K562 (cell line): Measurements from ENCODE around the gene PRRG4. TPM values are rescaled to one million over a fixed set of nuclear protein-coding genes. Genes with fewer than 3 reads are reported as not detected.
A peak's percentile ranks its signal among the peaks of the same experiment; 100 is the strongest.

Source experiments
- ATAC-seq: fragments of 200-7000 bp; cut with Tn5 transposase; 3 replicates; pipeline ENCODE4 v1.9.1; 2020; ENCODE audit warnings: moderate library complexity
- BruUV-seq: library from RNA; stranded (reverse); fragments of 400-500 nt; replicated peaks from 2 replicates; lab custom pipeline; 2021; lab: Mats Ljungman, UMichigan
- CTCF ChIA-PET: fragments of 300-600 bp; formaldehyde crosslinking; extraction: SDS; loops from one replicate; lab custom pipeline; 2021; ENCODE audit warnings: low intra/inter-chr PET ratio; lab: Yijun Ruan, JAX
- POLR2A ChIA-PET: fragments of 300-600, 350-650 bp; sonication (Branson Sonifier 250); formaldehyde crosslinking; extraction: SDS; loops from one replicate; lab custom pipeline; 2021; ENCODE audit warnings: antibody characterized with exemption, inconsistent platforms; lab: Yijun Ruan, JAX
- DNase-seq, 4 experiments: peaks; one replicate each; pipeline versions ENCODE4 v3.0.0 to v3.0.0-alpha.2; 2011 to 2018; ENCODE audit warnings: low spot score in 3 of 4, mixed read lengths in 3 of 4; ENCODE audit errors: extremely low read depth in 1 of 4
- FAIRE-seq: peaks from 2 replicates; lab custom pipeline; 2011; peaks lifted over from hg19 to GRCh38; lab: Jason Lieb, UNC
- H2AFZ ChIP-seq: 2 replicates; pipeline ENCODE4 v1.6.0; 2011; ENCODE audit warnings: low read depth, low read length, control low read depth, inconsistent platforms
- H3K27ac ChIP-seq: fragments of 200-600 bp; 3 replicates; pipeline ENCODE4 v1.8.0; 2011; ENCODE audit warnings: low read depth, mild to moderate bottlenecking, control low read depth, inconsistent platforms, low read length, moderate library complexity, mixed read lengths; ENCODE audit errors: extremely low read depth
- H3K27me3 ChIP-seq, 2 experiments: fragments of 300-600 bp in 1 of 2; 2 replicates in 1 of 2; 3 replicates in 1 of 2; pipeline versions ENCODE4 v1.6.0 to v1.8.0; 2011; ENCODE audit warnings: inconsistent platforms in 2 of 2, low read length in 2 of 2, mild to moderate bottlenecking in 1 of 2, mixed read lengths in 1 of 2, moderate library complexity in 1 of 2; ENCODE audit not compliant: control insufficient read depth in 2 of 2, insufficient read depth in 2 of 2
- H3K36me3 ChIP-seq: fragments of 300-600 bp; 3 replicates; pipeline ENCODE4 v1.8.0; 2011; ENCODE audit warnings: mild to moderate bottlenecking, low read length, inconsistent platforms; ENCODE audit not compliant: control insufficient read depth, insufficient read depth
- H3K4me1 ChIP-seq, 2 experiments: fragments of 200-600 bp in 1 of 2; replicated peaks in 1 of 2; 2 replicates in 1 of 2; 3 replicates in 1 of 2; pipeline versions ENCODE4 v1.5.1 to v1.8.0; 2011; ENCODE audit warnings: inconsistent platforms in 2 of 2, low read length in 2 of 2, mild to moderate bottlenecking in 1 of 2, mixed read lengths in 1 of 2, moderate library complexity in 1 of 2; ENCODE audit not compliant: control insufficient read depth in 2 of 2, insufficient read depth in 2 of 2
- H3K4me2 ChIP-seq: 2 replicates; pipeline ENCODE4 v1.6.1; 2011; ENCODE audit warnings: low read length, control low read depth, inconsistent platforms, mixed read lengths; ENCODE audit not compliant: insufficient read depth
- H3K4me3 ChIP-seq: fragments of 200-600 bp; sonication (generic), shearing (Covaris generic); 2 replicates; pipeline ENCODE4 v1.5.1; 2016; ENCODE audit warnings: control low read depth, inconsistent platforms
- H3K79me2 ChIP-seq: fragments of 200-600 bp; 3 replicates; pipeline ENCODE4 v1.8.0; 2011; ENCODE audit warnings: low read length, inconsistent platforms; ENCODE audit not compliant: control insufficient read depth, insufficient read depth
- H3K9ac ChIP-seq, 2 experiments: 2 replicates each; pipeline versions ENCODE4 v1.6.0 to v1.6.1; 2011; ENCODE audit warnings: low read depth in 2 of 2, low read length in 2 of 2, control low read depth in 1 of 2, inconsistent platforms in 1 of 2, mild to moderate bottlenecking in 1 of 2, mixed read lengths in 1 of 2; ENCODE audit not compliant: insufficient read depth in 1 of 2
- H3K9me1 ChIP-seq: one replicate; pipeline ENCODE4 v1.6.0; 2011; ENCODE audit warnings: inconsistent platforms, mild to moderate bottlenecking, low read length, moderate library complexity; ENCODE audit not compliant: control insufficient read depth, insufficient read depth
- H3K9me3 ChIP-seq: replicated peaks from 2 replicates; pipeline ENCODE4 v1.5.1; 2011; ENCODE audit warnings: low read depth, low read length, inconsistent platforms; ENCODE audit not compliant: control insufficient read depth, insufficient read depth
- H4K20me1 ChIP-seq: replicated peaks from 2 replicates; pipeline ENCODE4 v1.6.1; 2011; ENCODE audit warnings: low read length, inconsistent platforms, mixed read lengths; ENCODE audit not compliant: control insufficient read depth, insufficient read depth
- BDP1 ChIP-seq: IDR thresholded peaks from 3 replicates; pipeline ENCODE4 v1.6.1; 2011; ENCODE audit not compliant: insufficient read length, insufficient read depth
- CHD4 ChIP-seq: fragments of 200-600 bp; sonication (generic); IDR thresholded peaks from 3 replicates; pipeline ENCODE4 v1.6.1; 2012; ENCODE audit warnings: low read depth, mild to moderate bottlenecking, mixed read lengths, low read length, inconsistent platforms; ENCODE audit not compliant: insufficient read depth, insufficient replicate concordance, poor library complexity, severe bottlenecking
- HES1 ChIP-seq: fragments of 450-650 bp; IDR thresholded peaks from 2 replicates; pipeline ENCODE4 v1.6.1; 2016; ENCODE audit warnings: low read depth, mild to moderate bottlenecking, moderate library complexity
- HNRNPL ChIP-seq: fragments of 200-400 bp; formaldehyde crosslinking; IDR thresholded peaks from 2 replicates; pipeline ENCODE4 v1.6.1; 2017; ENCODE audit warnings: low read depth, mild to moderate bottlenecking, low read length
- HNRNPUL1 ChIP-seq: fragments of 200-400 bp; formaldehyde crosslinking; IDR thresholded peaks from 2 replicates; pipeline ENCODE4 v1.6.1; 2017; ENCODE audit warnings: low read length
- IRF9 ChIP-seq: fragments of 450-650 bp; IDR thresholded peaks from 2 replicates; pipeline ENCODE4 v1.6.1; 2016; ENCODE audit warnings: missing biosample characterization, missing genetic modification characterization
- RAD51 ChIP-seq: fragments of 450-650 bp; IDR thresholded peaks from 2 replicates; pipeline ENCODE4 v1.7.1; 2016; ENCODE audit warnings: low read depth, mild to moderate bottlenecking, borderline replicate concordance
- REST ChIP-seq, 2 experiments: fragments of 450-650 bp; formaldehyde crosslinking in 1 of 2; IDR thresholded peaks; 2 replicates each; pipeline versions ENCODE4 v1.4.0 to v1.6.1; 2014 to 2020; ENCODE audit warnings: mild to moderate bottlenecking in 2 of 2, borderline replicate concordance in 1 of 2, low read depth in 1 of 2
- ZNF253 ChIP-seq: fragments of 250-450 bp; sonication (Bioruptor Pico); conservative IDR thresholded peaks from 2 replicates; pipeline ENCODE4 v1.6.1; 2021; ENCODE audit warnings: mild to moderate bottlenecking
- ZNF395 ChIP-seq: fragments of 200-800 bp; sonication (Bioruptor generic); IDR thresholded peaks from 2 replicates; pipeline ENCODE4 v1.6.1; 2017; ENCODE audit warnings: missing genetic modification characterization, missing compliant biosample characterization
- WGBS: fragments of 100-300 bp; shearing (Covaris generic); methylation state at CpG from one replicate; pipeline ENCODE4 v1.1.6; 2016; ENCODE audit warnings: low coverage, mixed read lengths; ENCODE audit not compliant: insufficient coverage; ENCODE audit errors: missing lambda C conversion rate; 5-methylcytosine and 5-hydroxymethylcytosine counted together
- in situ Hi-C: fragments of 300-500 bp; cut with MboI; formaldehyde crosslinking; loops from 4 replicates; pipeline ENCODE4 v1.15.0; 2018; ENCODE audit warnings: inconsistent platforms, mixed read lengths
- intact Hi-C: fragments of 100-400 bp; cut with micrococcal nuclease; formaldehyde crosslinking; loops from 2 replicates; pipeline ENCODE4 v1.14.2; 2022
- polyA plus RNA-seq, 8 experiments: library from polyadenylated mRNA; depleted of rRNA in 4 of 8; stranded (reverse) in 5 of 8; unstranded in 3 of 8; fragments of >200 nt; fragmentation: Nextera tagmentation in 2 of 8; fragmentation: Illumina TruSeq in 1 of 8; extraction: Ambion mirVana in 2 of 8; extraction: Trizol in 1 of 8; gene quantifications; 2 replicates each; pipeline versions ENCODE4 v1.2.1 to v1.2.3, GENCODE V29; 2011 to 2014; ENCODE audit warnings: inconsistent platforms in 1 of 8, missing spikeins in 1 of 8
- total RNA-seq, 7 experiments: library from RNA; depleted of rRNA in 6 of 7; stranded (reverse); fragments of >200 nt in 6 of 7; fragmentation: Illumina TruSeq in 2 of 7; extraction: Trizol in 2 of 7; gene quantifications; 2 replicates each; pipeline versions ENCODE4 v1.2.1 to v1.2.3, GENCODE V29; 2011 to 2021; ENCODE audit warnings: low replicate concordance in 1 of 7

Gene PRRG4
- total and polyA plus RNA-seq, 9 of the 15 experiments (the other 6 are each of a cell fraction or from before 2014, with no cell fraction given), result not detected

GRCh38 chr11:32792948-32793475 is 36.7 kb upstream of the PRRG4 start:
- H3K36me3 ChIP-seq, result no peaks in the 10 kb centered on the region
- 4% methylated on average over 13 of the region's 13 CpGs for WGBS
- H3K9me3 ChIP-seq, result no peaks in the 10 kb centered on the region
- in situ Hi-C loops, result loop anchor here (5.0 kb wide), 1 partner anchor 471 kb away; no protein-coding TSS in a partner anchor
- H3K4me2 ChIP-seq, result peak overlapping the region; percentile 46
- H3K9ac ChIP-seq, result no peak overlapping the region
- FAIRE-seq, result peak; percentile 75
- H3K79me2 ChIP-seq, result no peaks in the 10 kb centered on the region
- ChIA-PET POLR2A (no interaction called here), CTCF (interaction anchor here (0.8 to 2.4 kb wide), 8 partner anchors 33 to 470 kb away, joined by 3 to 17 read pairs (median 4); no protein-coding TSS in a partner anchor)
- peak; percentile 39 to 69 (median 44) for DNase-seq
- BruUV-seq, result no TSS peak
- intact Hi-C loops, result loop anchor here (1.0 to 5.0 kb wide), 5 partner anchors 41 to 470 kb away; no protein-coding TSS in a partner anchor
- no peaks in the 10 kb centered on the region for H3K9me1 ChIP-seq
- peaks cover 10 to 26% of the 10 kb centered on the region in 2 experiments for H3K27me3 ChIP-seq
- no peak overlapping the region for H3K4me3 ChIP-seq
- no peak overlapping the region for H3K27ac ChIP-seq
- no peaks in the 10 kb centered on the region; a peak in 1 of 5 replicates for H3K4me1 ChIP-seq
- peak; percentile 94 for ATAC-seq
- peak overlapping the region; percentile 69 for H2AFZ ChIP-seq
- H4K20me1 ChIP-seq, result no peaks in the 10 kb centered on the region
- TF ChIP-seq CHD4, result no peak
- TF ChIP-seq HNRNPUL1, result no peak
- TF ChIP-seq HES1, result no peak
- no peak for TF ChIP-seq RAD51
- no peak for TF ChIP-seq ZNF395 (CRISPR knock-in tag)
- TF ChIP-seq BDP1, result no peak
- TF ChIP-seq REST (IDR thresholded peaks at IDR 0.05; ENCODE audit: borderline replicate concordance), result peak; percentile 76
- no peak for TF ChIP-seq REST (CRISPR knock-in tag; IDR thresholded peaks at IDR 0.05; ENCODE audit: low read depth)
- TF ChIP-seq ZNF253 (CRISPR knock-in tag), result no peak
- TF ChIP-seq HNRNPL, result no peak
- TF ChIP-seq IRF9, result no peak
